CD4-positive, alpha-beta T cell treated with Interleukin-6 at 100 ng/mL for 8 hours (primary cell): ENCODE data around the gene CPNE6.
"Not testable (repeated sequence)": the region's sequence is repeated elsewhere in the genome, so short reads cannot be mapped to it uniquely, and the experiment has no call there.

Experiments used
- DNase-seq: peaks from one replicate; pipeline ENCODE4 v3.0.0-alpha.2; 2020; ENCODE audit warnings: mixed read lengths, low spot score

CPNE6 gene

GRCh38 chr14:24071144-24071697, at the start of gene CPNE6:
Gene CPNE6 (plus strand): TSS chr14:24071562. CDS start chr14:24072937, 1,375 bp downstream.
- no peak for DNase-seq

- DNase-seq: not testable (repeated sequence)
Observed at GRCh38 chr14:24024939-24025418, 46.4 kb upstream of the CPNE6 start.

GRCh38 chr14:24029687-24030086, 41.7 kb upstream of the CPNE6 start:
- not testable (repeated sequence) for DNase-seq

GRCh38 chr14:24031331-24031730, 40.0 kb upstream of the CPNE6 start:
- not testable (repeated sequence) for DNase-seq

- no peak for DNase-seq
Observed at GRCh38 chr14:24032727-24033418, 38.5 kb upstream of the CPNE6 start.

GRCh38 chr14:24035769-24036168, 35.6 kb upstream of the CPNE6 start:
- DNase-seq: not testable (repeated sequence)

GRCh38 chr14:24036169-24036962, 35.0 kb upstream of the CPNE6 start:
- peak; percentile 64 for DNase-seq

- DNase-seq: not testable (repeated sequence)
Observed at GRCh38 chr14:24036963-24037657, 34.3 kb upstream of the CPNE6 start.

GRCh38 chr14:24037658-24038037, 33.7 kb upstream of the CPNE6 start:
- DNase-seq: no peak

- no peak for DNase-seq
Observed at GRCh38 chr14:24038686-24039085, 32.7 kb upstream of the CPNE6 start.

- no peak for DNase-seq
Observed at GRCh38 chr14:24040692-24041091, 30.7 kb upstream of the CPNE6 start.

GRCh38 chr14:24042746-24043145, 28.6 kb upstream of the CPNE6 start:
- DNase-seq: no peak

- not testable (repeated sequence) for DNase-seq
Observed at GRCh38 chr14:24049002-24049401, 22.4 kb upstream of the CPNE6 start.

GRCh38 chr14:24050753-24051152, 20.6 kb upstream of the CPNE6 start:
- not testable (repeated sequence) for DNase-seq

- no peak for DNase-seq
Observed at GRCh38 chr14:24051176-24051788, 20.1 kb upstream of the CPNE6 start.

GRCh38 chr14:24051789-24052655, 19.3 kb upstream of the CPNE6 start, which contains the start of gene CARMIL3:
Gene CARMIL3 (plus strand): TSS chr14:24052009. CDS start chr14:24052154, 145 bp downstream.
- DNase-seq: peak; percentile 58

- no peak for DNase-seq
Observed at GRCh38 chr14:24052656-24053547, 18.5 kb upstream of the CPNE6 start.

GRCh38 chr14:24053548-24054323, 17.6 kb upstream of the CPNE6 start:
- DNase-seq: no peak

GRCh38 chr14:24054324-24054641, 17.1 kb upstream of the CPNE6 start:
- no peak for DNase-seq
